Measurements from ENCODE around the gene ARFIP2. TPM values are rescaled to one million over a fixed set of nuclear protein-coding genes. Genes with fewer than 3 reads are reported as not detected.

ARFIP2 gene
- total and polyA plus RNA-seq, 2 of the 8 experiments (the other 6 are each of a cell fraction or from before 2014, with no cell fraction given), result 48.3 to 48.7 TPM

- Histone ChIP-seq H4K8ac (ENCODE audit: extremely low read depth, insufficient read depth, low read length) (no peak overlapping the region; the same call in 1 of the 2 replicates), H4K91ac (replicated peaks; ENCODE audit: insufficient read length, low read length) (no peak overlapping the region), H3K9ac (replicated peaks in 1 of 4; ENCODE audit: extremely low read depth in 1 of 4, low read depth in 3 of 4, low read length in 3 of 4) (no peak overlapping the region), H4K5ac (ENCODE audit: insufficient read length, low read depth, low read length) (no peak overlapping the region), H3K79me2 (ENCODE audit: control insufficient read depth in 1 of 2, insufficient read depth in 2 of 2, low read length in 2 of 2) (no peaks in the 10 kb centered on the region), H2BK120ac (replicated peaks; ENCODE audit: low read depth, low read length) (no peak overlapping the region), H2BK12ac (ENCODE audit: low read depth, low read length) (no peak overlapping the region), H3K27me3 (replicated peaks in 1 of 4; ENCODE audit: control insufficient read depth in 3 of 4, extremely low read depth in 1 of 4, insufficient read depth in 3 of 4, low read length in 3 of 4) (no peaks in the 10 kb centered on the region), H2BK5ac (ENCODE audit: low read depth, low read length) (no peak overlapping the region), H3K18ac (ENCODE audit: extremely low read depth, low read length) (no peak overlapping the region), H3K4me1 (replicated peaks in 1 of 4; ENCODE audit: control insufficient read depth in 3 of 4, insufficient read depth in 4 of 4, low read length in 3 of 4) (no peaks in the 10 kb centered on the region), H4K20me1 (replicated peaks in 1 of 2; ENCODE audit: control insufficient read depth in 1 of 2, insufficient read depth in 2 of 2, low read length in 2 of 2) (peaks cover 0 to 4% of the 10 kb centered on the region in 2 experiments), H3K4ac (replicated peaks; ENCODE audit: insufficient read length, low read depth, low read length) (no peak overlapping the region), H3K27ac (ENCODE audit: low read depth, low read length) (no peak overlapping the region), H3K36me3 (ENCODE audit: control insufficient read depth in 2 of 4, insufficient read depth in 4 of 4, low read length in 3 of 4) (0 out of 8 replicates have a peak, but pooled peaks cover 0 to 3% (median 0%) of the 10 kb centered on the region in 4 experiments), H2AFZ (ENCODE audit: low read length) (no peak overlapping the region), H2BK15ac (ENCODE audit: low read length) (no peak overlapping the region), H3K79me1 (ENCODE audit: low read depth, low read length) (no peaks in the 10 kb centered on the region), H3K4me3 (ENCODE audit: extremely low read depth in 1 of 4, insufficient read depth in 2 of 4, low read depth in 3 of 4, low read length in 4 of 4) (no peak overlapping the region), H3K56ac (replicated peaks; ENCODE audit: insufficient read length, low read depth, low read length) (no peak overlapping the region), H2BK20ac (ENCODE audit: low read length) (no peak overlapping the region), H3K23me2 (ENCODE audit: low read depth, low read length) (no peaks in the 10 kb centered on the region), H3K23ac (ENCODE audit: insufficient read length) (no peak overlapping the region), H3K14ac (ENCODE audit: insufficient read length) (no peak overlapping the region), H3K9me3 (ENCODE audit: insufficient read depth in 2 of 2, low read depth in 1 of 2, low read length in 1 of 2) (no peaks in the 10 kb centered on the region), H2AK5ac (ENCODE audit: low read depth, low read length) (no peak overlapping the region), H3K4me2 (ENCODE audit: insufficient read depth in 1 of 2, low read depth in 2 of 2, low read length in 2 of 2) (no peak overlapping the region)
- 97% methylated on average over 3 of the region's 3 CpGs; no CpG with 5 or more reads in 1 of the 2 experiments for WGBS, 2 experiments (ENCODE audit: extremely low coverage in 1 of 2, insufficient coverage in 1 of 2, insufficient read length in 1 of 2, insufficient replicate concordance in 2 of 2, low coverage in 1 of 2, low lambda C conversion rate in 2 of 2, missing lambda C conversion rate in 1 of 2)
- ChIA-PET CTCF (ENCODE audit: partially characterized antibody) (interaction anchor here (0.8 to 2.8 kb wide), 6 partner anchors 10 to 157 kb away, joined by 3 to 22 read pairs (median 4); no protein-coding TSS in a partner anchor), POLR2A (ENCODE audit: partially characterized antibody) (interaction anchor here (0.8 kb wide), 1 partner anchor 12 kb away, joined by 3 read pairs; no protein-coding TSS in a partner anchor)
- no peak for TF ChIP-seq YY1 (IDR thresholded peaks at IDR 0.05; ENCODE audit: low read depth, low read length)
- TF ChIP-seq EZH2 (IDR thresholded peaks at IDR 0.05; ENCODE audit: low read depth, low read length, severe bottlenecking), result no peak
- TF ChIP-seq ATF3 (IDR thresholded peaks at IDR 0.05; ENCODE audit: insufficient read depth, low read depth, low read length), result no peak
- TF ChIP-seq MAFK (IDR thresholded peaks at IDR 0.05; ENCODE audit: low read depth, low read length), result no peak
- TF ChIP-seq HDAC2 (IDR thresholded peaks at IDR 0.05; ENCODE audit: borderline replicate concordance in 1 of 2, low read depth in 2 of 2, low read length in 2 of 2), result no peak
- TF ChIP-seq ATF2 (IDR thresholded peaks at IDR 0.05; ENCODE audit: low read length), result no peak
- no peak for TF ChIP-seq KDM5A (IDR thresholded peaks at IDR 0.05; ENCODE audit: low read length)
- no peak for TF ChIP-seq CBX5 (IDR thresholded peaks at IDR 0.05; ENCODE audit: low read depth, low read length)
- TF ChIP-seq SP1 (IDR thresholded peaks at IDR 0.05; ENCODE audit: low read depth, low read length), result no peak
- no peak for TF ChIP-seq CEBPB (IDR thresholded peaks at IDR 0.05; ENCODE audit: low read depth, low read length)
- no peak for TF ChIP-seq TCF12 (IDR thresholded peaks at IDR 0.05; ENCODE audit: low read depth, low read length)
- no peak for FAIRE-seq
- DNase-seq (ENCODE audit: low read depth in 1 of 2, low spot score in 2 of 2), result no peak
These were observed 39.1 kb upstream of the ARFIP2 start for GRCh38 chr11:6520265-6520664.
